Fibroblast of skin of back (primary cell): ENCODE results near the gene KATNB1.
"Not testable (repeated sequence)": the region's sequence is repeated elsewhere in the genome, so short reads cannot be mapped to it uniquely, and the experiment has no call there.

Source experiments
- DNase-seq: peaks from one replicate; pipeline ENCODE4 v3.0.0-alpha.2; 2013

KATNB1 gene

DNA sequence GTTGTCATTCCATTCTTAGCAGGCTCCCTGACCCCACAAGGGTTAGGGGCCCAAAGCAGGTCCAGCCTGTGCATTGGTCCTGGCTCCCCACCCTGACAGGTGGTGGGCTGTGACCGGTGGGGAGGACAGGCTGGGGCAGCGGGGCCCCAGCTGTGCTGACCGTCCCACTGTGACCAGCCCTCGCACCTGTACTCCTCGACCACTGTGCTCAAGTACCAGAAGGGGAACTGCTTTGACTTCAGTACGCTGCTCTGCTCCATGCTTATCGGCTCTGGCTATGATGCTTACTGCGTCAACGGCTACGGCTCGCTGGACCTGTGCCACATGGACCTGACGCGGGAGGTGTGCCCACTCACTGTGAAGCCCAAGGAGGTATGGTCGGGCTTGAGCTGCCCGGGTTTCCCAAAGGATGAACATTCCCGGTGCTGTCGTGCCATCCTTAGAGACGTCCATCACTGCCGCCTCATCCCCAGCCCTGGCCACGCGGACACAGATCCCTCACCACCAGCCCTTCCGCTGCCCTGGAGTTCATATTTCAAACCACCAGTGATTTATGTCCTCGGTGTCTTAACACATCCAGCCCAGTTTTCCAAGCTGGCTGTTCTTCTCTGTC is 33.7 kb upstream of the KATNB1 start:
- no peak for DNase-seq

GRCh38 chr16:57703416-57704010 is 32.1 kb upstream of the KATNB1 start:
- DNase-seq, result no peak

- no peak for DNase-seq
These were observed 31.3 kb upstream of the KATNB1 start for GRCh38 chr16:57704011-57704904.

DNA sequence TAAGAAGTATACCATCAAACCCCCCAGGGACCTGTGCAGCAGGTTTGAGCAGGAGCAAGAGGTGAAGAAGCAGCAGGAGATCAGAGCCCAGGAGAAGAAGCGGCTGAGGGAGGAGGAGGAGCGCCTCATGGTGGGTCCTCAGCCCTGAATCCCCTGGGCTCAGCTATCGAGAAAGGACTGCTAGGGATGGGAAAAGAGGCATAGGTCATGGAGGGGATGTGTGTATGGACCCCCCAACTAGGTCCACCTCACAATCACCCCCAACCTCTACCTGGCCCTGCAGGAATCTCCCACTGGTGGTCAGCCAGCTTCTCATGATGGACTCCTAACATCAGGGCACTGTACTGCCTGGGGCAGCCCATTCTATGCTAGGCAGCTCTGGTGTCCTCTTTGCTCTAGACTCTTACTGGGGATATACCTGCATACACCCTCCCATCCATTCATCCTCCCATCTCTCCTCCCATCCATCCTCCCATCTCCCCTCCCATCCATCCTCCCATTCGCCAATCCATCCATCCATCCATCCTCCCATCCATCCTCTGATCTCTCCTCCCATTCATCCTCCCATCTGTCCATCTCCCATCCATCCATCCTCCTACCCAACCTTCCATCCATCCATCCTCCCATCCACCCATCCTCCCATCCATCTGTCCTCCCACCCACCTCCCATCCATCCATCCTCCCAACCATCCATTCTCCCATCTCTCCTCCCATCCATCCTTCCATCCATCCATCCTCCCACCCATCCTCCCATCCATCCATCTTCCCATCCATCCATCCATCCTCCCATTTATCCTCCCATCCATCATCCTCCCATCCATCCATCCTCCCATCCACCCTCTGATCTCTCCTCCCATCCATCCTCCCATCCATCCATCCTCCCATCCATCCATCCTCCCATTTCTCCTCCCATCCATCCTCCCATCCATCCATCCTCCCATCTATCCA is 30.4 kb upstream of the KATNB1 start:
- no peak for DNase-seq

- DNase-seq, result no peak
These were observed 28.9 kb upstream of the KATNB1 start for GRCh38 chr16:57706717-57707116.

DNA sequence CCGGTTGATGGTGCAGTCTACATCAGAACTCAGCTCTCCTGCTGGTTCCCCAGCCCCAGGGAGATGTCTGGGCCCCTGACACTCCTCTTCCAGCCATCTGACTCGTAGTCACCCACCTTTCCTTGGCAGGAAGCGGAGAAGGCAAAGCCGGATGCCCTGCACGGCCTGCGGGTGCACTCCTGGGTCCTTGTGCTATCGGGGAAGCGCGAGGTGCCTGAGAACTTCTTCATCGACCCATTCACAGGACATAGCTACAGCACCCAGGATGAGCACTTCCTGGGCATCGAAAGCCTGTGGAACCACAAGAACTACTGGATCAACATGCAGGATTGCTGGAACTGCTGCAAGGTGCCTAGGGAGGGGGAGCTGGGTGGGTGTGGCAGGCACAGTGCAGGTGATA is 28.2 kb upstream of the KATNB1 start:
- DNase-seq, result no peak

DNA sequence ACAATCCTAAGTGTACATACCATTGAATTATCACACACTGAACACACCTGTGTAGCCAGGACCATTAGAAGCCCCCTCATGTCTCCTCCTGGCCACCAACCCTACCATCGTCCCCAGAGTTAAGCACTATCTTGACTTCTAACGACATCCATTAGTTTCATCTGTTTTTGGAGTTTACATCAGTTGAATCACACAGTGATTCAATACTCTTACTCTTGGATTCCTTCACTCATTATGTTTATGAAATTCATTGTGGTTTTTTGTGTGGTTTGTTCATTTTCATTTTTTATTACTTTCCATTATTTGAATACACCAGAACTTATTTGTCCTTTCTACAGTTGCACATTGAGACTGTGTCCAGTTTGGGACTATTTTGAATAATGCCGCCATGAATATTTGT is 27.4 kb upstream of the KATNB1 start:
- DNase-seq, result no peak

DNA sequence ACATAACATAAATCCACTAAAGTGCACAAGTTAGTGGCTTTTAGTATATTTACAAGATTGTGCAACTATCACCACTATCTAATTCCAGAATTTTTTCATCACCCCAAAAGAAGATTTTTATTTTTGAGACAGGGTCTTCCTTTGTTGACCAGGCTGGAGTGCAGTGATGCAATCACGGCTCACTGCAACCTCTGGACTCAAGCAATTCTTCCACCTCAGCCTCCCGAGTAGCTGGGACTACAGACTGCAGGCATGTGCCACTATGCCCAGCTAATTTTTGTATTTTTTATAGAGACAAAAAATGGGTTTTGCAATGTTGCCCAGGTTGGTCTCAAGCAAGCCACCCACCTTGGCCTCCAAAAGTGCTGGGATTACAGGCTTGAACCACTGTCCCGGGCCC is 25.9 kb upstream of the KATNB1 start:
- DNase-seq, result no peak

DNA sequence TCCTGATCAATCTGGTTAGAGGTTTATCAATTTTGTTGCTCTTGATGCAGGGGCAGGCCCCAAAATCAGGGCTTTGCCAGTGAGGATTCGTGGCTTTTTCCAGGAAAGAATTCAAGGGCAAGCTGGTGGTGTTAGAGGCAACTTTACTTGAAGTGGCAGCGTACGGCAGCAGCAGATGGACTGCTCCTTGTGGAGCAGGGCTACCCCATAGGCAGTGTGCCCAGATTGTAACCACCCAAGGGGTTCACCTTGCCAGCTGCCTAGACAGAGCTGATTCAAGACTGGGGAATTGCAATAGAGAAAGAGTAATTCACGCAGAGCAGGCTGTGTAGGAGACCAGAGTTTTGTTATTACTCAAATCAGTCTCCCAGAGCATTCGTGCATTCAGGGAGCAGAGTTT is 24.2 kb upstream of the KATNB1 start:
- DNase-seq, result no peak

- no peak for DNase-seq
These were observed 23.6 kb upstream of the KATNB1 start for GRCh38 chr16:57711993-57712392.

GRCh38 chr16:57712569-57712968 is 23.0 kb upstream of the KATNB1 start:
- DNase-seq, result not testable (repeated sequence)

DNA sequence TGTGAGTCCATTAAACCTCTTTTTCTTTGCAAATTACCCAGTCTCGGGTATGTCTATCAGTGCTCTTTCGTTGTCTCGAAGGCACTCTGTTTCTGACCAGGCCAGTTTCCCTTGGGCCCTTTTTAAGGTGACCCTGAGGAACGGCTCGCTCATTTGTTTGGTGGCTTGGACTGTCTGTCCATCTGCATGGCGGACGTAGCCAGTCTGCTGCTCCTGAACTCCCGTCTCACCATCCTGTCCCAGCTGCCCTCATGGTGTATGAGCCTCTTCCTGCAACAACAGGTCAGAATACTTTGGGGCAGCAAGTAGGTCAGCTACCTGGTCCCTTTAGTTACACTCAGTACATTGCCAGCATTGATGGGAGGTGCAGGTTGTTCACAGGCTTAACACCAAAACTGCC is 22.0 kb upstream of the KATNB1 start:
- DNase-seq, result no peak

GRCh38 chr16:57714047-57714446 is 21.5 kb upstream of the KATNB1 start:
- DNase-seq, result no peak

- DNase-seq, result peak; percentile 53
These were observed 15.4 kb upstream of the KATNB1 start for GRCh38 chr16:57720142-57720575.

GRCh38 chr16:57721356-57722209 is 14.0 kb upstream of the KATNB1 start:
- DNase-seq, result no peak

- DNase-seq, result no peak
These were observed 13.4 kb upstream of the KATNB1 start for GRCh38 chr16:57722210-57722499.

DNA sequence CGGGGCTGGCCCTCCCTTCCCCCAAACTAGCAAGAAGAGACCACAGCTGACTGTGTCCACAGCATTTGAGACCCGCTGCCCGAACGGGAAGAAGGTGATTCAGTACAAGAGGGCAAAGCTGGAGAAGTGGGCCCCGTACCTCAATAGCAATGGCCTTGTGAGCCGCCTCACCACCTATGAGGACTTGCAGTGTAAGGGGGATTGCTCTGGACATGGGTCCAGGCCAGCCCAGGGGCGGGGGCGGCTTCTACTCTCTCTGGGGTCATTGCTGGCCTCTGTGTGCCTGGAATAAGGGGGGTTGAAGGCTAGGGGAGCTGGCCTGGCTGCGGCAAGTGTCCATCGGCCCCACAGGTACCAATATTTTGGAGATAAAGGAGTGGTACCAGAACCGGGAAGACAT is 12.9 kb upstream of the KATNB1 start:
- DNase-seq, result no peak

DNA sequence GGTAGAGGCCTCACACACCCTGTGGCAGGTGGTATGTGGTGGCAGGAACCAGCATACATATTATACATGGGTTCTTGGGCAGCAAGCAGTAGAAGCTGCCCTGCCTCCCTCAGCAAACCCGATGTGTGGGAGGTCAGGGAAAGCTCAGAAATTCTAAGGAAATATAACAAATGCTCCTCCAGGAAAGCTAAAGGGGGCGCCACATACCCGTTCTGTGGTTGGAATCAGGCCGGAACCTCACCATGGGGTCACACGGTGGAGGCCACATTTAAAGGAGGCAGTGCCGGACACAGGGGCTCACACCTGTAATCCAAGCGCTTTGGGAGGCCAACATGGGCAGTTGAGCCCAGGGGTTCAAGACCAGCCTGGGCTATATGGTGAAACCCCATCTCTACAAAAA is 12.4 kb upstream of the KATNB1 start:
- no peak for DNase-seq

GRCh38 chr16:57724531-57724930 is 11.0 kb upstream of the KATNB1 start:
- no peak for DNase-seq

DNA sequence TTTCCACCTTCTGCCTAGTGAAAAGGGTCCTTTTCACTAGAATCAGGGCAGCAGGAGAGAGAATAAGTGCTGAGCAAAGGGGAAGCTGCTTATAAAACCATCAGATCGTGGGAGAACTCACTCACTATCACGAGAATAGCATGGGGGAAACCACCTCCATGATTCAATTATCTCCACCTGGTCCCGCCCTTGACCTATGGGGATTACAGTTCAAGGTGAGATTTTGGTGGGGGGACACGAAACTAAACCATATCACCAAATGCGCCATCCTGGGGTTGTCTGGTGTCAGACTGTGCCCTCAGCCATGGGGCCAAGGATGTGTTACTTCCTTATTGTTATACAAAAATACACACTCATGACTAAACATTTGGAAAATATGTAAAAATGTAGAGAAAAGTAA is 10.4 kb upstream of the KATNB1 start:
- peak; percentile 3 for DNase-seq

- no peak for DNase-seq
These were observed 10.0 kb upstream of the KATNB1 start for GRCh38 chr16:57725554-57725953.

DNA sequence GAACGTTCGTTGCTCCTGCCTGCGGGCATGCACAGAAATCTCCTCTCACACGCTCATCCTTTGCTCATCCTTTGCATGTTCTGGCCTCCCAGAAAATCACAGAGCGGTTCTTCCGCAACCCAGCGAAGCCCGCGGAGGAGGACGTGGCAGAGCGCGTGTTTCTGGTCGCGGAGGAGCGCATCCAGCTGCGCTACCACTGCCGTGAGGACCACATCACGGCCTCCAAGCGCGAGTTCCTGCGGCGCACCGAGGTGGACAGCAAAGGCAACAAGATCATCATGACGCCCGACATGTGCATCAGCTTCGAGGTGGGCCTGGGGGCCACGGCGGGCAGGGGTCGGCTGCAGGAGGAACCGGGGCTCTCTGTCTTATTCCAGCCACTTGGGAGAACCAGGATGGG is 9.6 kb upstream of the KATNB1 start:
- no peak for DNase-seq
